D341Med (cell line): ENCODE data around the gene SAP25.
"Not testable (repeated sequence)": the region's sequence is repeated elsewhere in the genome, so short reads cannot be mapped to it uniquely, and the experiment has no call there.

Experiments used
- DNase-seq: peaks from one replicate; pipeline ENCODE4 v3.0.0; 2012; ENCODE audit warnings: low spot score

SAP25 gene

DNA sequence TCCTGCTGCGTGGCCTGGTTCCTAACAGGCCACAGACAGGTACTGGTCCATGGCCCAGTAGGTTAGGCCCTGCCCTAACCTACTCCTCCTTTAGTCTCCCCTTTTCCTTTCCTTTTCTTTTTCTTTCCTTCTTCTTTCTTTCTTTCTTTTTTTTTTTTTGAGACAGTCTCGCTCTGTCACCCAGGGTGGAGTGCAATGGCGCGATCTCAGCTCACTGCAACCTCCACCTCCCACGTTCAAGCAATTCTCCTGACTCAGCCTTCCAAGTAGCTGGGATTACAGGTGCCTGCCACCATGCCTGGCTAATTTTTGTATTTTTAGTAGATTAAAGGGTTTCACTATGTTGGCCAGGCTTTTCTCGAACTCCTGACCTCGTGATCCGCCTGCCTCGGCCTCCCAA is 37.7 kb downstream of the SAP25 start:
- DNase-seq = not testable (repeated sequence)

DNA sequence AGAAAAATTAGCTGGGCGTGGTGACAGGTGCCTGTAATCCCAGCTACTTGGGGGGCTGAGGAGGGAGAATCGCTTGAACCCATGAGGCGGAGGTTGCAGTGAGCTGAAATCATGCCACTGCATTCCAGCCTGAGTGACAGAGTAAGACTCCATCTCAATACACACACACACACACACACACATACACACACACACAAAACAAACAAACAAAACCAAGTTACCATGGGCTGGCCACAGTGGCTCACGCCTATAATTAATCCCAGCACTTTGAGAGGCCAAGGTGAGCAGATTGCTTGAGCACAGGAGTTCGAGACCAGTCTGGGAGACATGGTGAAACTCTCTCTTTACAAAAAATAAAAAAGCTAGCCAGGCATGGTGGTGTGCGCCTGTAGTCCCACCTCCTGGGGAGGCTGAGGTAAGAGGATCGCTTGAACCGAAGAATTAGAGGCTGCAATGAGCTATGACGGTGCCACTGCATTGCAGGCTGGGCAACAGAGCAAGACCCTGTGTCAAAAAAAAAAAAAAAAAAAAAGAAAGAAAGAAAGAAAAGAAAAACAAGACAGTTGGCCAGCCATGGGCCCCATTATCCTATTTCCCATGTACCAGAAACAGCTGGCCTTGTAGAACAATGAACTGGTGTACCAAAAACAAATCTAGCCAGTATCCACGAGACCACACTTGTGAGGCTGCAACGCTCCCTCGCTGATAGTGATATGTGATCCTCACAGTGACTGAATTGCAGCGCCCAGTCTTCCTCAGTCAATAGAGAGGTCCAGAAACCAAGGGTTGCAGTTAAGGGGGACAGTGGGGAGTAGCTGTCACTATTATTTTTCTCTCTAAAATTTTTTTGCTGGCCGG is 41.3 kb downstream of the SAP25 start:
- no peak for DNase-seq

DNA sequence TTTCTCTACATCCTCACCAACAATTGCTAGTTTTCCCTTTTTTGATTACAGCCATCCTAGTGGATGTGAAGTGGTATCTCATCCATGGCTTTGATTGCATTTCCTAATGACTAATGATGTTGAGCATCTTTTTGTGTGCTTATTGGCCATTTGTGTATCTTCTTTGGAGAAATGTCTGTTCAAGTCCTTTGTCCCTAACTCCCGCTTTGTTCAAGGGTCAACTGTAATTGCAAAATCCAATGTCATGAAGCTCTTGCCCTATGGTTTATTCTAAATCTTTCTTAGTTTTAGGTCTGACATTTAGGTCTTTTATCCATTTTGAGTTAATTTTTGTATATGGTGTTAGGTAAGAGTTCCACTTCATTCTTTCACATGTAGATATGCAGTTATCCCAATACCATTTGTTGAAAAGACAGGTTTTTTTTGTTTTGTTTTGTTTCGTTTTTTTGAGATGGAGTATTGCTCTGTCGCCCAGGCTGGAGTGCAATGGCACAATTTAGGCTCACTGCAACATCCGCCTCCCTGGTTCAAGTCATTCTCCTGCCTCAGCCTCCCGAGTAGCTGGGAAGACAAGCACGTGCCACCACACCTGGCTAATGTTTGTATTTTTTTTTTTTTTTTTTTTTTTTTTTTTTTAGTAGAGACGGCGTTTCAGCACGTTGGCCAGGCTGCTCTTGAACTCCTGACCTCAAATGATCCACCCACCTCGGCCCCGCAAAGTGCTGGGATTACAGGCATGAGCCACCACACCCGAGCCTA is 45.4 kb downstream of the SAP25 start:
- DNase-seq = not testable (repeated sequence)

DNA sequence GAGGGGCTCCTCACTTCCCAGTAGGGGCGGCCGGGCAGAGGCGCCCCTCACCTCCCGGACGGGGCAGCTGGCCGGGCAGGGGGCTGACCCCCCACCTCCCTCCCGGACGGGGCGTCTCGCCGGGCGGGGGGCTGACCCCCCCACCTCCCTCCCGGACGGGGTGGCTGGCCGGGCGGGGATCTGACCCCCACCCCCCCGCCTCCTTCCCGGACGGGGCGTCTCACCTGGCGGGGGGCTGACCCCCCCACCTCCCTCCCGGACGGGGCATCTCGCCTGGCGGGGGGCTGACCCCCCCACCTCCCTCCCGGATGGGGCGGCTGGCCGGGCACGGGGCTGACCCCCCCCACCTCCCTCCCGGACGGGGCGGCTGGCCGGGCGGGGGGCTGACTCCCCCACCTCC is 50.5 kb downstream of the SAP25 start:
- not testable (repeated sequence) for DNase-seq
